CD4-positive, CD25-positive, alpha-beta regulatory T cell (primary cell): Measurements from ENCODE around the gene TICAM1. TPM values are rescaled to one million over a fixed set of nuclear protein-coding genes. Genes with fewer than 3 reads are reported as not detected.

Experiments
- ATAC-seq, 2 donors: fragments of 150-1000 bp; cut with Tn5 transposase; one replicate each; pipeline ENCODE4 v1.10.0; 2021; ENCODE audit warnings: low read depth in 2 of 2, moderate number of reproducible peaks in 2 of 2, moderate library complexity in 1 of 2
- DNase-seq, 3 donors: peaks; one replicate each; pipeline versions ENCODE4 v3.0.0 to v3.0.0-alpha.2; 2012 to 2022; ENCODE audit warnings: mixed read lengths in 1 of 3
- H3K27ac ChIP-seq: one replicate; pipeline ENCODE4 v1.7.0; 2013; ENCODE audit warnings: mild to moderate bottlenecking, low read length; ENCODE audit not compliant: insufficient read depth, poor library complexity, severe bottlenecking
- H3K27me3 ChIP-seq: one replicate; pipeline ENCODE4 v1.7.0; 2013; ENCODE audit warnings: low read length; ENCODE audit not compliant: control insufficient read depth, insufficient read depth
- H3K36me3 ChIP-seq: one replicate; pipeline ENCODE4 v1.7.0; 2013; ENCODE audit warnings: mild to moderate bottlenecking, low read length, moderate library complexity; ENCODE audit not compliant: control insufficient read depth, insufficient read depth
- H3K4me1 ChIP-seq: 2 replicates; pipeline ENCODE4 v1.7.0; 2013; ENCODE audit warnings: mild to moderate bottlenecking, low read length; ENCODE audit not compliant: insufficient read depth, control insufficient read depth, poor library complexity, severe bottlenecking
- H3K4me3 ChIP-seq: one replicate; pipeline ENCODE4 v1.7.0; 2013; ENCODE audit warnings: low read depth, mild to moderate bottlenecking, low read length, moderate library complexity
- H3K9me3 ChIP-seq, 2 experiments: 1 replicate in 1 of 2; 2 replicates in 1 of 2; pipeline ENCODE4 v1.7.0; 2013; ENCODE audit warnings: low read length in 2 of 2, mild to moderate bottlenecking in 1 of 2, moderate library complexity in 1 of 2; ENCODE audit not compliant: control insufficient read depth in 2 of 2
- H3K27ac Mint-ChIP-seq, 3 donors: one replicate each; pipeline ENCODE4 v1.8.0; 2020 to 2022; ENCODE audit warnings: mild to moderate bottlenecking in 3 of 3, mixed read lengths in 3 of 3, moderate library complexity in 2 of 3
- H3K27me3 Mint-ChIP-seq: one replicate; pipeline ENCODE4 v1.8.0; 2022; ENCODE audit warnings: mild to moderate bottlenecking, mixed read lengths
- H3K36me3 Mint-ChIP-seq: one replicate; pipeline ENCODE4 v1.8.0; 2020; ENCODE audit warnings: mixed read lengths
- H3K4me1 Mint-ChIP-seq, 4 donors: one replicate each; pipeline ENCODE4 v1.8.0; 2020 to 2022; ENCODE audit warnings: mixed read lengths in 4 of 4, mild to moderate bottlenecking in 1 of 4
- H3K4me3 Mint-ChIP-seq, 4 donors: one replicate each; pipeline ENCODE4 v1.8.0; 2020 to 2022; ENCODE audit warnings: mild to moderate bottlenecking in 4 of 4, mixed read lengths in 4 of 4, moderate library complexity in 3 of 4
- H3K9me3 Mint-ChIP-seq, 7 donors: one replicate each; pipeline ENCODE4 v1.8.0; 2020 to 2022; ENCODE audit warnings: mixed read lengths in 7 of 7, mild to moderate bottlenecking in 3 of 7, moderate library complexity in 2 of 7
- polyA plus RNA-seq, 4 donors: library from polyadenylated mRNA; unstranded; fragments of 300-500 nt; fragmentation: Illumina TruSeq; gene quantifications; one replicate each; pipeline ENCODE4 v1.2.3, GENCODE V29; 2021
- total RNA-seq: library from RNA; stranded (reverse); gene quantifications from one replicate; pipeline ENCODE4 v1.2.3, GENCODE V29; 2022

The TICAM1 gene
- total and polyA plus RNA-seq, 5 donors from 2014 or later = 3.3 to 28.5 (median 7.4) TPM

DNA sequence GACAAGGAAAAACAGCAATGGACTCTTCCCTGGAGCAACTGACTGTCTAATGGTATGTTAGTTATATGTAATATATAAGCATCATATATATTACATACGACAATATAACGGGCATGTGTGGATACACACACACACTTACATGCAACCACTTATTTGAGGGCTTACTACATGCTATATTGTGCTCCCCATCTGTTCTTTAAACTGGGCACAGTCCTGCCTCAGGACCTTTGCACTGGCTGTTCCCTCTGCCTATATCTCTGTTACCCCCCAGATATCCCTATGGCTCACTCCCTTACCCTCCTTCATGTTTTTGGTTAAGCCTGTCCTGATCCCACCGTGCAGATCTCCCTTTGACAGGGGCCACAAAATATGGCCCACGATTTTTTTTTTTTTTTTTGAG lies 10.2 kb downstream of the TICAM1 start:
- no peaks in the 10 kb centered on the region for H3K27me3 Mint-ChIP-seq
- no peak overlapping the region for H3K4me3 Mint-ChIP-seq
- H3K4me1 ChIP-seq = no peaks in the 10 kb centered on the region
- peaks cover 18% of the 10 kb centered on the region for H3K36me3 Mint-ChIP-seq
- peak overlapping the region in 1 of 3 donors; percentile 26 for H3K27ac Mint-ChIP-seq
- no peaks in the 10 kb centered on the region for H3K27me3 ChIP-seq
- peaks cover 0 to 5% (median 1%) of the 10 kb centered on the region in 4 donors for H3K4me1 Mint-ChIP-seq
- no peaks in the 10 kb centered on the region for H3K9me3 Mint-ChIP-seq
- no peak overlapping the region for H3K27ac ChIP-seq
- peaks cover 15% of the 10 kb centered on the region for H3K36me3 ChIP-seq
- H3K9me3 ChIP-seq = no peaks in the 10 kb centered on the region
- ATAC-seq = no peak
- H3K4me3 ChIP-seq = no peak overlapping the region
- DNase-seq = no peak

DNA sequence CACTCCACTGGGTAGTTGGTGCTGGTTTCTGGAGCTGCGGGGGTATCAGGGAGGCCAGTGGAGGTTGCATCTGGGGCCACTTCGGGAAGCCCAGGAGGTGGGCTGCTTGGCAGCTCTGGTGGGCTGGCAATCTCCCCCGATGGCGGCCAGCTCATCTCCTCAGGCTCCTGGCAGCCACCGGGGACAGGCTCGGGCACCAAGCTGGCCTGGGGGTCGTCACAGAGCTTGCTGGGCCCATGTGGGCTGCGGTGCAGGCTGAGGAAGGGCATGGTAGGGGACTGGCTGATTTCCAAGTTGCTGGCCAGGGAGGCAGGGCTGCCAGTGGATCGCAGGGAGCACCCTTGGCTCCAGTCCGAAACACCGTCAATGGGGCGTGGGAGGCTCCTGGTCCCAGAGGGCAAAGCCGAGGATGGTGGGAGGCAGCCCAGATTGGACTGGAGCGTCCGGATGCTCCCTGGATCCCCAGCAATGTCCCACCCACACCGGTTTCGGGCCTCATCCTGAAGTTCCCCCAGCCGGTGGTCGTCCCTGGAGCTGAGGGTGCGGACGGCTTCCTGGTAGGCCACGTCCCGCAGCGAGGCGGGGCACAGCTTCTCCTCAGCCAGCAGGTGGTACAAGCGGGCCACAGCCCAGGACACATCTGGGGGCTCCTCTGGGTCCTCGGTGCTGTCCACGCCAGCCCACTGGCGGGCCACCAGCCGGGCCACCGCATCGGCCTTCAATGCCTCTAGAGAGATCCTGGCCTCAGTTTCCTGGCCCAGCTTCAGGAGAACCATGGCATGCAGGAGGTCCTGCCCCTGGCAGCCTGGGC lies 13.8 kb downstream of the TICAM1 start:
- Mint-ChIP-seq H3K27me3 (peaks cover 5% of the 10 kb centered on the region), H3K36me3 (peaks cover 17% of the 10 kb centered on the region), H3K4me3 (no peak overlapping the region), H3K9me3 (no peaks in the 10 kb centered on the region), H3K27ac (no peak overlapping the region), H3K4me1 (peaks cover 0 to 19% (median 7%) of the 10 kb centered on the region in 4 donors)
- Histone ChIP-seq H3K27me3 (no peaks in the 10 kb centered on the region), H3K4me3 (no peak overlapping the region), H3K36me3 (peaks cover 14% of the 10 kb centered on the region), H3K27ac (no peak overlapping the region), H3K4me1 (peaks cover 7% of the 10 kb centered on the region), H3K9me3 (no peaks in the 10 kb centered on the region)
- DNase-seq (no peak), ATAC-seq (no peak)

GRCh38 chr19:4816950-4817278 lies 14.6 kb downstream of the TICAM1 start:
- Mint-ChIP-seq H3K4me1 (peaks cover 0 to 22% (median 7%) of the 10 kb centered on the region in 4 donors), H3K36me3 (peaks cover 14% of the 10 kb centered on the region), H3K27me3 (peaks cover 5% of the 10 kb centered on the region), H3K4me3 (no peak overlapping the region), H3K9me3 (no peaks in the 10 kb centered on the region), H3K27ac (no peak overlapping the region)
- peaks cover 7% of the 10 kb centered on the region for H3K4me1 ChIP-seq
- H3K27me3 ChIP-seq = no peaks in the 10 kb centered on the region
- peaks cover 12% of the 10 kb centered on the region for H3K36me3 ChIP-seq
- DNase-seq = no peak
- no peaks in the 10 kb centered on the region for H3K9me3 ChIP-seq
- H3K4me3 ChIP-seq = no peak overlapping the region
- ATAC-seq = no peak
- H3K27ac ChIP-seq = no peak overlapping the region

GRCh38 chr19:4816202-4816949 lies 15.1 kb downstream of the TICAM1 start:
- H3K4me1 Mint-ChIP-seq = peaks cover 0 to 26% (median 8%) of the 10 kb centered on the region in 4 donors
- no peak overlapping the region for H3K27ac Mint-ChIP-seq
- H3K9me3 Mint-ChIP-seq = no peaks in the 10 kb centered on the region

GRCh38 chr19:4815426-4816201 lies 15.9 kb downstream of the TICAM1 start:
- no peaks in the 10 kb centered on the region for H3K9me3 Mint-ChIP-seq
- peaks cover 11% of the 10 kb centered on the region for H3K36me3 Mint-ChIP-seq
- peak overlapping the region; percentile 10 to 85 (median 69) for H3K4me3 Mint-ChIP-seq
- peaks cover 5% of the 10 kb centered on the region for H3K27me3 Mint-ChIP-seq
- Histone ChIP-seq H3K9me3 (no peaks in the 10 kb centered on the region), H3K36me3 (peaks cover 12% of the 10 kb centered on the region), H3K4me3 (peak overlapping the region; percentile 49), H3K27me3 (no peaks in the 10 kb centered on the region), H3K4me1 (peaks cover 7% of the 10 kb centered on the region), H3K27ac (peak overlapping the region; percentile 63)
- ATAC-seq (peak; percentile 82 to 89), DNase-seq (peak; percentile 68 to 84 (median 73))
- H3K4me1 Mint-ChIP-seq = peaks cover 0 to 29% (median 7%) of the 10 kb centered on the region in 4 donors
- H3K27ac Mint-ChIP-seq = peak overlapping the region; percentile 38 to 90 (median 73)

More at GRCh38 chr19:4816202-4816949, 15.1 kb downstream of the TICAM1 start:
- peaks cover 12% of the 10 kb centered on the region for H3K36me3 ChIP-seq
- Mint-ChIP-seq H3K4me3 (no peak overlapping the region), H3K36me3 (peaks cover 13% of the 10 kb centered on the region), H3K27me3 (peaks cover 5% of the 10 kb centered on the region)
- peak overlapping the region; percentile 63 for H3K27ac ChIP-seq
- no peak for ATAC-seq
- no peak overlapping the region for H3K4me3 ChIP-seq
- peaks cover 7% of the 10 kb centered on the region for H3K4me1 ChIP-seq
- no peaks in the 10 kb centered on the region for H3K9me3 ChIP-seq
- no peaks in the 10 kb centered on the region for H3K27me3 ChIP-seq
- no peak for DNase-seq

DNA sequence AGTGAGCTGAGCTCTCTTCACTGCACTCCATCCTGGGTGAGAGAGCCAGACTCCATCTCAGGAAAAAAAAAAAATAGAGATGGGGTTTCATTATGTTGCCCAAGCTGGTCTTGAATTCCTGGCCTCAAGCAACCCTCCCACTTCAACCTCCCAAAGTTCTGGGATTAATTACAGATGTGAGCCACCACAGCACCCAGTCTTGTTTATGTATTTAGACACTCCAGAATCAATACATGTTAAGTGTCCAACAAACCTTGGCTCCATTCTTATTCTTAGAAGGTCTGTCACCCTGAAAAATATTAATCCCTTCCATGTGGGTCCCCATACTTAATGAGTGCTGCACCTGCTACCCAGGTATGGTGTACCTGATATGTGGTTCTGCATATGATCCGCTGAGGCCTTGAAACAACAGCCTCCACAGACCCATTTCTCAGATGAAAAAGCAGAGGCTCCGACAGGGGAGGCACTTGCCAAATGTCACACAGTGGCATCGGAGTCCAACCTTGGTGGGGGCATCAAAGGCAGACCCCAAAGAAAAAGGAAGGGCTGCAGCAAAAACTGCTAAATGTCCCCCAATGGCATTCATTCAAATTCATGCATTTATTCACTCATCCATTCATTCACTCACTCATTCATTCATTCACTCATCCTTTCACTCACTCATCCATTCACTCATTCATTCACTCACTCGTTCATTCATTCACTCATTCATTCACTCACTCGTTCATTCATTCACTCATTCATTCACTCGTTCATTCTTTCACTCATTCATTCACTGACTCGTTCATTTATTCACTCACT lies 16.7 kb downstream of the TICAM1 start:
- DNase-seq (no peak), ATAC-seq (no peak)
- Histone ChIP-seq H3K27ac (no peak overlapping the region), H3K36me3 (peaks cover 12% of the 10 kb centered on the region), H3K4me3 (peak overlapping the region; percentile 49), H3K27me3 (no peaks in the 10 kb centered on the region), H3K9me3 (no peaks in the 10 kb centered on the region), H3K4me1 (peaks cover 7% of the 10 kb centered on the region)
- Mint-ChIP-seq H3K4me3 (peak overlapping the region in 2 of 4 donors; percentile 55 to 85), H3K36me3 (peaks cover 11% of the 10 kb centered on the region), H3K27me3 (peaks cover 5% of the 10 kb centered on the region), H3K4me1 (peaks cover 0 to 29% (median 7%) of the 10 kb centered on the region in 4 donors), H3K27ac (peak overlapping the region; percentile 38 to 90 (median 73)), H3K9me3 (no peaks in the 10 kb centered on the region)
